Kidney (tissue), 14 donors: ENCODE data around the gene ZSWIM8. TPM values are rescaled to one million over a fixed set of nuclear protein-coding genes. Genes with fewer than 3 reads are reported as not detected.

Experiments
- DNase-seq, 5 donors: peaks; one replicate each; pipeline ENCODE4 v3.0.0-alpha.2; 2013 to 2020
- FAIRE-seq: peaks from 2 replicates; lab custom pipeline; 2012; peaks lifted over from hg19 to GRCh38; lab: Jason Lieb, UNC
- H3K27ac ChIP-seq, 2 donors: one replicate each; pipeline ENCODE4 v1.7.0; 2013; ENCODE audit warnings: low read depth in 2 of 2, low read length in 2 of 2, inconsistent platforms in 1 of 2
- H3K27me3 ChIP-seq: one replicate; pipeline ENCODE4 v1.7.1; 2013; ENCODE audit warnings: low read length, inconsistent platforms; ENCODE audit not compliant: control insufficient read depth, insufficient read depth
- H3K36me3 ChIP-seq, 3 donors: one replicate each; pipeline versions ENCODE4 v1.7.0 to v1.7.1; 2013; ENCODE audit warnings: low read length in 3 of 3, control low read depth in 1 of 3, inconsistent platforms in 1 of 3; ENCODE audit not compliant: insufficient read depth in 3 of 3, control insufficient read depth in 2 of 3
- H3K4me1 ChIP-seq, 3 donors: one replicate each; pipeline versions ENCODE4 v1.7.0 to v1.7.1; 2013; ENCODE audit warnings: low read length in 3 of 3, inconsistent platforms in 1 of 3, low read depth in 1 of 3; ENCODE audit not compliant: control insufficient read depth in 2 of 3, insufficient read depth in 2 of 3
- H3K4me3 ChIP-seq, 3 donors: one replicate each; pipeline versions ENCODE4 v1.7.0 to v1.8.1; 2013; ENCODE audit warnings: low read length in 3 of 3, control low read depth in 1 of 3, inconsistent platforms in 1 of 3
- H3K9ac ChIP-seq, 3 donors: one replicate each; pipeline versions ENCODE4 v1.7.0 to v1.7.1; 2013; ENCODE audit warnings: low read length in 3 of 3, control low read depth in 1 of 3, inconsistent platforms in 1 of 3
- H3K9me3 ChIP-seq, 3 donors: one replicate each; pipeline versions ENCODE4 v1.7.0 to v1.7.1; 2013; ENCODE audit warnings: low read length in 3 of 3, control low read depth in 1 of 3, inconsistent platforms in 1 of 3; ENCODE audit not compliant: control insufficient read depth in 2 of 3, insufficient read depth in 1 of 3
- intact Hi-C: fragments of 100-400 bp; cut with DNase I; formaldehyde crosslinking; loops from one replicate; pipeline ENCODE4 v1.11.1; 2022
- polyA plus RNA-seq: library from polyadenylated mRNA; stranded (reverse); fragments of 350-450 nt; fragmentation: Illumina TruSeq; extraction: RNeasy Lipid Tissue Mini Kit (QIAGEN cat#74804); gene quantifications from one replicate; pipeline ENCODE4 v1.2.3, GENCODE V29; 2014; ENCODE audit warnings: low read depth, low replicate concordance; ENCODE audit not compliant: insufficient read depth
- total RNA-seq: library from RNA; stranded (reverse); fragmentation: NEBNext Ultra II Directional; extraction: Animal tissue kit (Norgen Biotek cat#: 25700); gene quantifications from one replicate; pipeline ENCODE4 v1.2.1, GENCODE V29; 2021
- TF ChIP-seq, protein P1 (sequence below): IDR thresholded peaks from 3 replicates; pipeline ENCODE4 v1.5.1; 2012; ENCODE audit warnings: mild to moderate bottlenecking, moderate library complexity, borderline replicate concordance; ENCODE audit not compliant: insufficient read depth; ENCODE audit errors: extremely low read depth
- donor health status: control.
- donor health status: control.
- donor health status: control.
- donor health status: control.
- donor health status: control.
- donor health status: DM: yes; HTN: yes; CAD: no.
- donor health status: Normal renal cell carcinoma (clear cell type).

Gene ZSWIM8
- total and polyA plus RNA-seq, 2 donors from 2014 or later: 91.8 to 96.7 TPM

DNA sequence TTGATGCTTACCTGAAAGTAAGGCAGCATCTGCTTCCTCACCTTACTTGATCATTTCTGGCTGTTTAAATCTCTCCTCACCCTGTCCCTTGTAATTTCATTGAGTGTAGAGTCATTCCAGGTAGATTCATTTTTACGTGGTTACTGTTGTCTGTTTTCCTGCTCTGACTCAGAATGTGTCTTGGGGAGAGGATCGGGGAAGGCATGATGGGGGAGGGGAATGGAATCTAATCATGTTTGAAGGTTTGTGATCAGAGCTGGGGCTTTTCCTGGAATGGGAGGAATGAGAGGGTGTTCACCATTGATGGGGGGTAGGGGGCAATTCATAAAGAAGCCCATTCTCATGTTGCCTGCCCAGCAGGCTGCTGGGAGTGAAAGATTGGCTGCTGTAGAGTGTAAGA lies 22.5 kb upstream of the ZSWIM8 start:
- FAIRE-seq (no peak), DNase-seq (no peak)
- Histone ChIP-seq H3K4me3 (no peak overlapping the region), H3K27ac (no peak overlapping the region), H3K9ac (no peak overlapping the region), H3K9me3 (no peaks in the 10 kb centered on the region), H3K4me1 (peaks cover 0 to 5% (median 3%) of the 10 kb centered on the region in 3 donors), H3K36me3 (peaks cover 23 to 74% (median 60%) of the 10 kb centered on the region in 3 donors), H3K27me3 (no peaks in the 10 kb centered on the region)
- TF ChIP-seq, protein P1, sequence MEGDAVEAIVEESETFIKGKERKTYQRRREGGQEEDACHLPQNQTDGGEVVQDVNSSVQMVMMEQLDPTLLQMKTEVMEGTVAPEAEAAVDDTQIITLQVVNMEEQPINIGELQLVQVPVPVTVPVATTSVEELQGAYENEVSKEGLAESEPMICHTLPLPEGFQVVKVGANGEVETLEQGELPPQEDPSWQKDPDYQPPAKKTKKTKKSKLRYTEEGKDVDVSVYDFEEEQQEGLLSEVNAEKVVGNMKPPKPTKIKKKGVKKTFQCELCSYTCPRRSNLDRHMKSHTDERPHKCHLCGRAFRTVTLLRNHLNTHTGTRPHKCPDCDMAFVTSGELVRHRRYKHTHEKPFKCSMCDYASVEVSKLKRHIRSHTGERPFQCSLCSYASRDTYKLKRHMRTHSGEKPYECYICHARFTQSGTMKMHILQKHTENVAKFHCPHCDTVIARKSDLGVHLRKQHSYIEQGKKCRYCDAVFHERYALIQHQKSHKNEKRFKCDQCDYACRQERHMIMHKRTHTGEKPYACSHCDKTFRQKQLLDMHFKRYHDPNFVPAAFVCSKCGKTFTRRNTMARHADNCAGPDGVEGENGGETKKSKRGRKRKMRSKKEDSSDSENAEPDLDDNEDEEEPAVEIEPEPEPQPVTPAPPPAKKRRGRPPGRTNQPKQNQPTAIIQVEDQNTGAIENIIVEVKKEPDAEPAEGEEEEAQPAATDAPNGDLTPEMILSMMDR: no peak
- intact Hi-C loops: no loop called here

DNA sequence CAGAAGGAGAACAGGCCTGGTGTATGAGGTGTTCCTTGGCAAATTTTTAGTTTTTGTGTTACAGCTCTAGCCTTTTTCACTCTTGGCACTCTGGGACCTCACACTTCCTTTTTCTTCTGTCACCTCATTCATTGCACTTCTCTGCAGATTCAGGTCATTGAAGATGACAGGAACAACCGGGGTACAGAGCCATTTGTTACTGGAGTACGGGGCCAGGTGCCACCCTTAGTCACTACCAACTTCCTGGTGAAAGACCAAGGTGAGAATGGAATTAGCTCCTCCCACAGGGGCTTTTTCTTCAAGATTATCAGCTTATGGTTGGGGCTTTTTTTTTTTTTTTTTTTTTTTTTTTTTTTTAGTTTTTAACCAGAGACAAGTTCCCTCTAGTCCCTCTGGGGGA lies 22.1 kb upstream of the ZSWIM8 start:
- Histone ChIP-seq H3K4me1 (peaks cover 0 to 5% (median 3%) of the 10 kb centered on the region in 3 donors), H3K4me3 (no peak overlapping the region), H3K27ac (no peak overlapping the region), H3K9ac (no peak overlapping the region), H3K36me3 (peaks cover 23 to 78% (median 60%) of the 10 kb centered on the region in 3 donors), H3K9me3 (no peaks in the 10 kb centered on the region), H3K27me3 (no peaks in the 10 kb centered on the region)
- TF ChIP-seq, protein P1: no peak
- intact Hi-C loops: no loop called here
- FAIRE-seq: no peak
- DNase-seq: no peak

DNA sequence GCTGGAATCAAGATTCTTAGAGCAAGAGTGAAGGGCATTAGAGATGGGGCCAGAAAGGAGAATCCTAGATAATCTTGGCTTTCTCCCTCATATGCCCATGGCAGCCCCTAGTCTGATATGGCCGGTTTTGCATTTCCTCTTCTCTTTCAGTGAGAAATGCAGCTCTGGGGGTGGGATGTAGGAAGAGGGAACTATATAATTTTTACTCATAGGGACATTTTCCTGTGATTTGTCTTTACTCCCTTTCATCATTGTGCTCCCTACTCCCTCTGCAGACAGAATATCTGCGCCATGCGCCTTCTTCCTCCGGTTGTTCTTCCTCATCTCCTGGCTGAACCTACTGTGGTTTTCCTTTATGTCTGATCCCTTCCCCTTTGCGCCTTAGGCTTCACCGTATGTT lies 20.3 kb upstream of the ZSWIM8 start:
- Histone ChIP-seq H3K27ac (no peak overlapping the region), H3K27me3 (no peaks in the 10 kb centered on the region), H3K4me1 (peaks cover 0 to 5% (median 3%) of the 10 kb centered on the region in 3 donors), H3K4me3 (no peak overlapping the region), H3K9ac (no peak overlapping the region), H3K9me3 (no peaks in the 10 kb centered on the region), H3K36me3 (peaks cover 21 to 85% (median 69%) of the 10 kb centered on the region in 3 donors)
- TF ChIP-seq, protein P1: no peak
- intact Hi-C loops: no loop called here
- FAIRE-seq (no peak), DNase-seq (no peak)

DNA sequence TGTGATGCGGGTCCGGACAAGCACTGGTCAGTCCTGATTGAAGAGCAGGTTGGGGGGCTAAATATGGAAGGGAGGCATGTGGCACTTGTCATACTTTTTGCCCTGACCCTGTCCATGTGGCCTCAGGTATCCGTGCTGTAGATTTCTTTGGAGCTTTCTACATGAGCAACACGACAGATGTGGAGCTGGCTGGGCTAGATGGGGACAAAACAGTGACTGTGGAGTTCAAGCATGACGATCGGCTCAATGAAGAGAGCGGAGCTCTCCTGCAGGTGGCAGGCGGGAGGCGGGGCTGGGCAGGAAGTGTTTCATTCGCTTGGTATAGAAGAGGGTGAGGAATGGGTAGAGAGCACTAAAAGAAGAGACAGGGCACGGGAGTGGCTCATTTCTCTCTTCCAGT lies 16.5 kb upstream of the ZSWIM8 start:
- Histone ChIP-seq H3K4me1 (peaks cover 0 to 14% (median 0%) of the 10 kb centered on the region in 3 donors), H3K27me3 (no peaks in the 10 kb centered on the region), H3K27ac (no peak overlapping the region), H3K36me3 (peaks cover 17 to 63% (median 53%) of the 10 kb centered on the region in 3 donors), H3K4me3 (no peak overlapping the region), H3K9ac (no peak overlapping the region), H3K9me3 (no peaks in the 10 kb centered on the region)
- peak in 2 of 5 donors; percentile 19 to 21 for DNase-seq
- intact Hi-C loops: no loop called here
- no peak for FAIRE-seq
- TF ChIP-seq, protein P1: no peak
